Transverse colon (tissue), 4 donors: Measurements from ENCODE around the gene SMIM44.

Source experiments
- POLR2AphosphoS5 ChIP-seq, 3 donors: sonication (generic); formaldehyde crosslinking; IDR thresholded peaks; one replicate each; pipeline ENCODE4 v1.6.1; 2016; ENCODE audit warnings: antibody characterized with exemption in 3 of 3
- TF ChIP-seq, protein P1 (sequence below), 5 experiments: fragments of 200-600 bp in 3 of 5; fragments of 450-650 bp in 2 of 5; sonication (generic) in 3 of 5; IDR thresholded peaks; 1 replicate in 2 of 5; 2 replicates in 3 of 5; pipeline ENCODE4 v1.5.1; 2016 to 2017; ENCODE audit warnings: antibody characterized with exemption in 5 of 5, inconsistent platforms in 3 of 5, mild to moderate bottlenecking in 2 of 5, moderate library complexity in 1 of 5

DNA sequence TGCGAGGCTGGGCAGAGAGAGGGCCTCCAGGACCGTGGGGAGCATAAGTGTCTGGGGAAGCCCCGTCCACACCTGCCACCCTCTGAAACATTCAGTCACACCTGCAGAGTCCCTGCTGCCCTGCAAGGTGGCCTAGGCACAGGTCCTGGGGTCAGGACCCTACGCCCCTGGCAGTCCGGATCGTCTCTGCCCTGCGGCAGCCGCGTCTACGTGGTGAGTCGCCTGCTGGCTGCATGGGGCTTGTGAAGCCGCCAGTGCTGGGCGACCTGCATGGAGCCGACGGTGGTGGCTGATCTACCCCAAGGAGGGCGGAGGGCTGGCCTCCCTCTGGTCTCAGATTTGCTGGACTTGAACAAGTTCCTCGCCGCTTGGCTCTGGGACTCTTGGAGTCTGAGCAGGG, 35.9 kb upstream of the SMIM44 start:
- TF ChIP-seq, protein P1, sequence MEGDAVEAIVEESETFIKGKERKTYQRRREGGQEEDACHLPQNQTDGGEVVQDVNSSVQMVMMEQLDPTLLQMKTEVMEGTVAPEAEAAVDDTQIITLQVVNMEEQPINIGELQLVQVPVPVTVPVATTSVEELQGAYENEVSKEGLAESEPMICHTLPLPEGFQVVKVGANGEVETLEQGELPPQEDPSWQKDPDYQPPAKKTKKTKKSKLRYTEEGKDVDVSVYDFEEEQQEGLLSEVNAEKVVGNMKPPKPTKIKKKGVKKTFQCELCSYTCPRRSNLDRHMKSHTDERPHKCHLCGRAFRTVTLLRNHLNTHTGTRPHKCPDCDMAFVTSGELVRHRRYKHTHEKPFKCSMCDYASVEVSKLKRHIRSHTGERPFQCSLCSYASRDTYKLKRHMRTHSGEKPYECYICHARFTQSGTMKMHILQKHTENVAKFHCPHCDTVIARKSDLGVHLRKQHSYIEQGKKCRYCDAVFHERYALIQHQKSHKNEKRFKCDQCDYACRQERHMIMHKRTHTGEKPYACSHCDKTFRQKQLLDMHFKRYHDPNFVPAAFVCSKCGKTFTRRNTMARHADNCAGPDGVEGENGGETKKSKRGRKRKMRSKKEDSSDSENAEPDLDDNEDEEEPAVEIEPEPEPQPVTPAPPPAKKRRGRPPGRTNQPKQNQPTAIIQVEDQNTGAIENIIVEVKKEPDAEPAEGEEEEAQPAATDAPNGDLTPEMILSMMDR (IDR thresholded peaks at IDR 0.05), result no peak
- TF ChIP-seq POLR2AphosphoS5 (IDR thresholded peaks at IDR 0.05), result no peak
